A549 (cell line): ENCODE measurements around the gene ENTPD2.

Source experiments
- CBX2 ChIP-seq: fragments of 200-600 bp; sonication (generic); IDR thresholded peaks from 2 replicates; pipeline ENCODE4 v1.6.1; 2016; ENCODE audit warnings: low read depth, mild to moderate bottlenecking, borderline replicate concordance
- KDM1A ChIP-seq: fragments of 200-600 bp; sonication (generic); IDR thresholded peaks from 2 replicates; pipeline ENCODE4 v1.6.1; 2016; ENCODE audit warnings: low read depth, mild to moderate bottlenecking
- MAZ ChIP-seq: fragments of 150-350 bp; IDR thresholded peaks from 2 replicates; pipeline ENCODE4 v1.6.1; 2014; ENCODE audit warnings: antibody characterized with exemption, low read depth, low read length, borderline replicate concordance
- POLR2A ChIP-seq: IDR thresholded peaks from 2 replicates; pipeline ENCODE4 v1.6.1; 2012; ENCODE audit warnings: mild to moderate bottlenecking, low read length
- USF2 ChIP-seq: fragments of 450-650 bp; IDR thresholded peaks from 2 replicates; pipeline ENCODE4 v1.6.1; 2014; ENCODE audit warnings: antibody characterized with exemption
- TF ChIP-seq, protein P1 (sequence below): fragments of >200 bp; sonication (Bioruptor Twin); formaldehyde crosslinking; IDR thresholded peaks from 3 replicates; pipeline ENCODE4 v1.5.1; 2016

DNA sequence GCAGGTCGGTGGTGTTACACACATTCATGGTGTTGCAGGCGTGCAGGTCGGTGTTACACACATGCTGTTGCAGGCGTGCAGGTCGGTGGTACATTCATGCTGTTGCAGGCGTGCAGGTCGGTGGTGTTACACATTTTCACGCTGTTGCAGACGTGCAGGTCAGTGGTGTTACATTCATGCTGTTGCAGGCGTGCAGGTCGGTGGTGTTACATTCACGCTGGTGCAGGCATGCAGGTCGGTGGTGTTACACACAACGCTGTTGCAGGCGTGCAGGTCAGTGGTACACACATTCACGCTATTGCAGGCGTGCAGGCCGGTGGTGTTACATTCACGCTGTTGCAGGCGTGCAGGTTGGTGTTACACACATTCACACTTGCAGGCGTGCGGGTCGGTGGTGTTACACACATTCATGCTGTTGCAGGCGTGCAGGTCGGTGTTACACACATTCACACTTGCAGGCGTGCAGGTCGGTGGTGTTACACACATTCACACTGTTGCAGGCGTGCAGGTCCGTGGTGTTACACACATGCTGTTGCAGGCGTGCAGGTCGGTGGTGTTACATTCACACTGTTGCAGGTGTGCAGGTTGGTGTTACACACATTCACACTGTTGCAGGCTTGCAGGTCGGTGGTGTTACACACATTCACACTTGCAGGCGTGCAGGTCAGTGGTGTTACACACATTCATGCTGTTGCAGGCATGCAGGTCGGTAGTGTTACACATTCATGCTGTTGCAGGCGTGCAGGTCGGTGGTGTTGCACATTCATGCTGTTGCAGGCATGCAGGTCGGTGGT is 49.5 kb upstream of the ENTPD2 start:
- TF ChIP-seq USF2 (no peak), POLR2A (no peak), CBX2 (no peak), KDM1A (no peak), MAZ (no peak)
- TF ChIP-seq, protein P1, sequence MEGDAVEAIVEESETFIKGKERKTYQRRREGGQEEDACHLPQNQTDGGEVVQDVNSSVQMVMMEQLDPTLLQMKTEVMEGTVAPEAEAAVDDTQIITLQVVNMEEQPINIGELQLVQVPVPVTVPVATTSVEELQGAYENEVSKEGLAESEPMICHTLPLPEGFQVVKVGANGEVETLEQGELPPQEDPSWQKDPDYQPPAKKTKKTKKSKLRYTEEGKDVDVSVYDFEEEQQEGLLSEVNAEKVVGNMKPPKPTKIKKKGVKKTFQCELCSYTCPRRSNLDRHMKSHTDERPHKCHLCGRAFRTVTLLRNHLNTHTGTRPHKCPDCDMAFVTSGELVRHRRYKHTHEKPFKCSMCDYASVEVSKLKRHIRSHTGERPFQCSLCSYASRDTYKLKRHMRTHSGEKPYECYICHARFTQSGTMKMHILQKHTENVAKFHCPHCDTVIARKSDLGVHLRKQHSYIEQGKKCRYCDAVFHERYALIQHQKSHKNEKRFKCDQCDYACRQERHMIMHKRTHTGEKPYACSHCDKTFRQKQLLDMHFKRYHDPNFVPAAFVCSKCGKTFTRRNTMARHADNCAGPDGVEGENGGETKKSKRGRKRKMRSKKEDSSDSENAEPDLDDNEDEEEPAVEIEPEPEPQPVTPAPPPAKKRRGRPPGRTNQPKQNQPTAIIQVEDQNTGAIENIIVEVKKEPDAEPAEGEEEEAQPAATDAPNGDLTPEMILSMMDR, result no peak
